Activated CD8-positive, alpha-beta memory T cell treated with anti-CD3 and anti-CD28 coated beads for 48 hours (primary cell): ENCODE results near the gene CACNA2D3.
"Not testable (repeated sequence)": the region's sequence is repeated elsewhere in the genome, so short reads cannot be mapped to it uniquely, and the experiment has no call there.

Experiments used
- DNase-seq, 3 experiments: peaks; one replicate each; pipeline ENCODE4 v3.0.0-alpha.2; 2020; ENCODE audit warnings: low read depth in 2 of 3, low spot score in 2 of 3

CACNA2D3 gene

DNA sequence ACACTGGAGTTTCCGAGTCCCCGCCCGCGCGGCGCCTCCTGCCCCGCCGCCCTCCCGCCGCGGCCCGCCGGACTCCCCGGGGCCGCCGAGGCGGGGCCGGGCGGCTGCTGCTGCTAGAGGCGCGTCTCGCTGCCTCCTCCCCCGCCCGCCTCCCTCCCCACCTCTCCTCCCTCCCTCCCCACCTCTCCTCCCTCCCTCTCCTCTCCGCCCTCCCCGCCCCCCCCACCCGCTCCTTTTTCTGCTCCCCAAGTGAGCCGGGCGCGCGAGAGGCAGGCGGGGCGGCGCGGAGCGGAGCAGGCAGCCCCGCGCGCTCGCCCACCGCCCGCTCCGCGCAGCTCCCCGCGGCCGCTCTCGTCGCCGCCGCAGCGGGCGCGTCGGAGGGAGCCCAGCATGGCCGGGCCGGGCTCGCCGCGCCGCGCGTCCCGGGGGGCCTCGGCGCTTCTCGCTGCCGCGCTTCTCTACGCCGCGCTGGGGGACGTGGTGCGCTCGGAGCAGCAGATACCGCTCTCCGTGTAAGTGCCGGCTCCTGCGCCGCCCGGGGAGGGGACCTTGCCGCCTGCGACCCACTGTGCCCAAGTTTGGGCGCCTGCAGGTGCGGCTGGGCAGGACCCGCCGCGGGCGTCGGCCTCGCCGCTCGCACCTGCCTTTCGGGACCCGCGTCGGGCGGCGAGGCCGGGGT is at the start of gene CACNA2D3:
Gene CACNA2D3 (plus strand): TSS at position 229 of the 679 bp plus-strand sequence.
- DNase-seq = no peak

DNA sequence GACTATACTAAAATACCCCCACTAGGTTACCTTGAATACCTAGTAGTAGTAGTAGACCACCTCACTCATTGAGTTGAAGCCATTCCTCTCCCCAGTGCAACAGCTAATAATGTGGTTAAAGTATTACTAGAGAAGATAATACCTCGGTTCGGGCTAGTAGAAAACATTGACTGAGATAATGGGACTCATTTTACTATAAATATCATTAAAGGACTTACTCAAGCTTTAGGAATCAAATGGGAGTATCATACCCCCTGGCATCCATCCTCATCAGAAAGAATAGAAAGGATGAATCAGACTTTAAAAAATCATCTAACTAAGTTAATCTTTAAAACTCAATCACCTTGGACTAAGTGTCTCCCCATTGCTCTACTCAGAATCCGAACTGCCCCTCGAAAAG is 49.0 kb upstream of the CACNA2D3 start:
- no peak for DNase-seq

DNA sequence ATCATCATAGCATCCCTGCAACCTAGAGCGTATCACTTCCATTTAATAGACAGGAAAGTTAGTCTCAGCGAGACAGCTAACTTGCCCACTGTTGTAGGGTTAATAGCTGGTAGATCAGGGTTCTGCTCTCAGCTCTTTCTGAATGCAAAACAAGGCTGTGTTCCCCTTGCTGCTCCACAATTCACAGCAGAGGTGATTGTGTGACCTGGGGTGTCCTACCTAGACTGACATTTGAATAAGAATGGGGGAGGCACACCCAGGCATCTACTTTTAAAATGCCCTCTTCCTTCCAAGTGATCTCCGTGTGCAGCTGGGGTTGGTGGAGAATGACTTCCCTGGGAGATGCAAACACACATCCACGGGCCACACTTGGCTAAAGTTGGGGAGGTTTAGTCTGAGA is 43.0 kb upstream of the CACNA2D3 start:
- DNase-seq = no peak

DNA sequence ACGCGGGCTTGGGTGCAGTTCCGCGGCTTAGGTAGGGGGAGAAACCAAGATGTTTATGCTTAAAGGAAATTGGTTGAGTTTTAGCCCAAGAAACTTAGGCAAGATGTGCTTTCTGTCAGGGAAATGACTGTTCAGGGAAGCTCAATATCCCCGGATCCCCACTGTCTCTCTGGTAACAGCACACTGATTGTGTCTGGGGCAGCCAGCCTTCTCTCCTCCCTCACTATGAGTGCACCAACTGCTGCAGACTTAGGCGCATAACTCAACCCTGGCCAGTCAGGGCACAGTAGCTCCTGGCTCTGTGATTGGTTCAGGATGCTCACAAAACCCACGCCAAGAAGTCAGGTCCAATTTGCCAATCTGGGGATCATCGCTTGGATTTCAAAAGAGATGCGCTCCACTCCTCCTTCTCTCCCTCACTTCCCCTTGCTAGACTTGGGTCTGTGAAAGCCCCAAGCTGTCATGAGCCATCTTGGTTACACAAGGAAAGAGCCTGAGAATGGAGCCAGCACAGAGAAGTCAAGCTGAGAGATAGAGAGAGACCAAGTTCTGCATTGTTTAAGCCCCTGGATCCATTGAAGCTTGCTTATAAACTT is 42.5 kb upstream of the CACNA2D3 start:
- DNase-seq = no peak

DNA sequence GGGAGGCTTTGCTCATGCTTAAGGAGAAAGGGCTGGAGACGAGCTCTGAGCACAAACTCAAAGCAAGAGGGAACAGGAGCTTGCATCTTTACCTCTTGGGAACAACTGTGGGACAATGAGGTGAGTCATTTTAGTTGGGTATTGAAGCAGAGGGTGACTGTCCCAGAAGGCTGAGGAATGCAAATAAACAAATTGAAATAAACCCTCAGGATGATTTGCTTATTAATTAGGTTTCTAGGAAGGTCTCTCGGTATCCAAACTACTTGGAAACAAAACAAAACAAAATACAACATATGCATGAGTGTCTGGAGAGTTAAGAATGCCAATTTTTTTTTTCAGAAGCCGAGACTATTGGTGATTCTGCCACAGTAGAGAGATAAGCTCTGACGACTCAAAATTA is 38.4 kb upstream of the CACNA2D3 start:
- no peak for DNase-seq

DNA sequence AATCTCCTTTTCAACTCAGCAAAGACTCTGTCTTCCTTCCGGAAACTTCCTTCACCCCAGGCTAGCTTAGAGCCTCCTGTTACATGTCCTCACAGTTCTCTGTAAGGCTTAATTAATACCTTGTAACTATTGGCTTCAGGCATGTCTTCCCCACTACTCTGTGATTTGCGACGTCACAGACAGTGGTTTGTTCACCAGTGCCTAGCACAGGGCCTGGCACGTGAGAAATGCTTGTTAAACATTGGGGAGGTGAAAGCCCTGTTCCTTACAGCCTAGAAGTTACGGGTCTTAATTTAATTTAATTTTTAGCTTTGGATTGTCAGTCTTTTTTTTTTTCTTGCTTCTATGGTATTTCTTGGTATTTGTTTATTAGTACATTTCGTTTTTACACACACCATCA is 36.4 kb upstream of the CACNA2D3 start:
- DNase-seq = no peak

DNA sequence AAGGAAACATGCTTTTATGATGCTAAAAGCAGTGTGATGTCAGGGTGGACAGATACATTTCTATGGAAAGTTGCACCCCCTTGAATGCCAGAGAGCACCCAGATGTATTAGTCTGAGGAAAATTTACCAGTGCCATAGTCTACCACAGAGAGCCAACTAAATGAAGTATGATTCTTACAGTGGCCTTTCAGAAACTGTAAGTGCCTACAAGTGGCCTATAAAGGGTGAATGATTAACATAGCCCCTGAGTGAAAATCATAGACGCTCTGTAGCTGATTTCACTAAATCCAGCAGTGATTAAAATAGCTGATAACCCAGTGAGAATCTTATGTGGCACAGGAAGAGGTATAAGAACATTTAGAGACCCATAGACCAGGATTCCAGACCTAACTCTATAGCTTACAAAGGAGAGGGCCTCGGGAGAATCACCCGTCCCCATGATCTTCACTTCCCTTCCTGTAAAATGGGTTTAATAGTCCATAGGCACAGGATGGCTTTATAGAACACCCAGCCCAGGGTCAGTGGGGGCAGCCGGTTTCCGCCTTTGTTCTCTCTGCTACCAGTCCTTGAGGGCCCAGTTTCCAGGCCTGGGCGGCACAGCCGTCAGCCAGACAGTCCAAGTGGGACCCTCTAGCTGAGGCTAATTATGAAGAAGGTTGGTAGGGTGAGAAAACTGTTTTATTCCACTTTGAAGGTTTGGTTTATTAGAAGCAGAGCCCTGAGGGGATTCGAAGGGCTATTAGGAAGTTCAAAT is 35.5 kb upstream of the CACNA2D3 start:
- no peak for DNase-seq

DNA sequence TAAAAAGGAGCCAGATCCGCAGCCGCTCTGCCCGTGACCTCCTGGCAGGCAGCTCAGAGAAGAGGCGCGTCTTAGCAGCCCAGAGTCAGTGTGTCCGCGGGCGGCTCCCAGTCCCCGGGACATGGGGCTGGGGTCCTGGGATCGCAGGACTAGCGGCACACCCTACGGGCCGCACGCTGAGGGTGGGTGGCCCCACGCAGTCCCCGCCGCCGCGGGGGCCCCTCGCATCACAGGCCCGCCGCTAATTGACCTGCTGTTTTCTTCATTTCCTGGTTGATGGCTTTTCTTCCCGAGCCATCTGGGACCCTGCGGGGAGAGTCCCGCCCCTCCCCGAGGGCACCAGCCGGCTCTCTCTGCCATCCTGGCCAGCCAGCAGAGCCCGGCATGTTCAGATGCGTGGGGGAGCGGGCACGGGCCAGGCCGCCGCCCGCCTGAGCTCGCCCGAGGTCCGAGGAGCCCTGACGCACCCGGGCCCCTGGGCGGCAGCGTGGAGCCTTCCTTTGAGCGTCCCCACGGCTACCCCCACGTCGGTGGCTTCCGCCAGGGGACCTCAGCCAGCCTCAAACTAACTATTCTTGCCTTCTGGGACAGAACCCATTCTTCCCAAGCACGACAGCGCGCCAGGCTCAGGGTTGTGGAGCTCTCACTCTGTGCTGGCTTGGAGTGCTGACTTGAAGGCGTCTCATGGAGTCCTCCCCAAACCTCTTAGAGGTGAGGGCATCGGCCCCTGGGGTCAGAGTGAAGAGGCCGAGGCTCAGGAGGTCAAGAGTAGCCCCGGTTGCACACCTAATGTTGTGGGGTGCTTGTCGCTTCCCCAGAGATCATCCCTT is 34.6 kb upstream of the CACNA2D3 start:
- no peak for DNase-seq

DNA sequence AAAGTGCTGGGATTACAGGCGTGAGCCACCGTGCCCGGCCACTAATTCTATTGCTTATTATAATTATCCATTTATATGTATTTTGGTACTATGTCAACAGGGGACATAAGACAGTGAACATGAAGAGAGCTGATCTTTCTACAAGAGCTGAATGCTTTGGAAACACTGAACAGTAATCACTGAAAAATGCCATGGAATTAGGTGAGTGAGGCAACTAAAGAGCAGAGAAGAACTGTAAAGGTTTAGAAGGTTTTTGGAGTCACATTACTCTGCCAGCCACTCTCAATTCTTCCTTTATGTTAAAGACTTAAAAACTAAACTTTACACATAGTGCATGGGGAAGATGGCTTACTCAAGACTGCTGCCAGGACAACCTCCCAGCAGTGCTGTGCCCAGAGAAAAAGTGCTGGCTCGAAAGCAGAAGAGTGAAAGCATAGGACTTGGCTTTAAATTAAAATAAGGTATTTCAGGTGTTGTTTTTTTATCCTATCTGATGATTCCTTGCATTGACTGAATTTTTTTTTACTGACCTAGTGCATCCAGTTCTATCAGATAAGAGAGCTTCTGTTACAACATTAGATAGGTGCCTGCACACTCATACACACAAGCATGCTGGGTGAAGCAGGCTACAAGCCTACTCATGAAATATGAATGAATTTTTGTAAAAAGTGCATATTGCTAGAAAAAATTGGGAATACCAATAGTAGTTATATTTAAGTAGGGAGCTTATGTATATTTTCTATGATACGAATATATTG is 28.7 kb upstream of the CACNA2D3 start:
- no peak for DNase-seq

DNA sequence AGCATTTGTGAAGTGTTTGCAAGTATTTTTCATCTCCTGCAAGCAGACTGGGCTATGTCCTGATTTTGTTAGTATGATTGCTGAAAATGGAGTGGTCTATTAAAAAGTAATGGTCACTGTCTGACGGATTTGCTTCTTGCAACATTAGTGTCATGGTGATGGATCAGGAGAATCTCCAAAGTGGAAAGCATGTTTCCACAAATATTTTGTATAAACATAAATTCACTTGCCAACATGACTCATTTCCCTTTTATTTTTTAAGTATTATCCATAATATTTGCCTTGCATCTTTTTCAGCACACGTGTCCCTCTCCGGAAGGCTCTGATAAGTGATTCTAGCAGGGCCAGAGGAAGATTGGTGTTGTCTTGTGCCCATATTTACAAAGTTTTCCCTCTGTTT is 27.4 kb upstream of the CACNA2D3 start:
- DNase-seq = no peak

DNA sequence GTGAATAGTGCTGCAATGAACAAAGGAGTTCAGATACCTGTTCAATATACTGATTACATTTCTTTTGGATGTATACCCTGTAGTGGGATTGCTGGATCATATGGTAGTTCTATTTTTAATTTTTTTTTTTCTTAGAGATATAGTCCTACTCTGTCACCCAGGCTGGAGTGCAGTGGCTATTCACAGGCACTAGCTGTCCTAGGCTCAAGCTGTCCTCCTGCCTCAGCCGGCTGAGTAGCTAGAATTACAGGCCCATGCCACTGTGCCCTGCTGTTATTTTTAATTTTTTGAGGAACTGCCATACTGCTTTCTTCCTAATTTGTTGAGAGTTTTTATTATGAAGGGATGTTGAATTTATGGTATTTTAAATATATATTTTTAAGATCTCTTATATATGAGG is 23.0 kb upstream of the CACNA2D3 start:
- no peak for DNase-seq

DNA sequence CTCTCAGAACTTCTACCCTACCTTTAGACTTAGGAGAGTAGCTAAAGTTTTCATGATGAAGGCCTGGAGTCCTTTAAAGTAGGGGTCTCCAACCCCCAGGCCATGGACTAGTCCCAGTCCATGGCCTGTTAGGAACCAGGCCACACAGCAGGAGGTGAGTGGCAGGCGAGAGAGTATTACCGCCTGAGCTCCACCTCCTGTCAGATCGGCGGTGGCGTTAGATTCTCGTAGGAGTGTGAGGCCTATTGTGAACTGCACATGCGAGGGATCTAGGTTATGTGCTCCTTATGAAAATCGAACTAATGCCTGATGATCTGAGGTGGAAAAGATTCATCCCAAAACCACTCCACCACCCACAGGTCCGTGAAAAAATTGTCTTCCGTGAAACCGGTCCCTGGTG is 18.3 kb upstream of the CACNA2D3 start:
- DNase-seq = no peak

DNA sequence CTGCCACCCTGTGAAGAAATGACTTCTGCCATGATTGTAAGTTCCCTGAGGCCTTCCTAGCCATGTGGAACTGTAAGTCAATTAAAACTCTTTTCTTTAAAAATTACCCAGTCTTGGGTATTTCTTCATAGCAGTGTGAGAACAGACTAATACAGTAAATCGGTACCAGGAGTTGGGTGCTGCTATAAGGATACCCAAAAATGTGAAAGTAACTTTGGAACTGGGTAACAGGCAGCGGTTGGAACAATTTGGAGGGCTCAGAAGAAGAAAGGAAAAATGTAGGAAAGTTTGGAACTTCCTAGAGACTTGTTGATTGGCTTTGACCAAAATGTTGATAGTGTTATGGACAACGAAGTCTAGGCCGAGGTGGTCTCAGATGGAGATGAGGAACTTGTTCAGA is 6.2 kb upstream of the CACNA2D3 start:
- not testable (repeated sequence) for DNase-seq

DNA sequence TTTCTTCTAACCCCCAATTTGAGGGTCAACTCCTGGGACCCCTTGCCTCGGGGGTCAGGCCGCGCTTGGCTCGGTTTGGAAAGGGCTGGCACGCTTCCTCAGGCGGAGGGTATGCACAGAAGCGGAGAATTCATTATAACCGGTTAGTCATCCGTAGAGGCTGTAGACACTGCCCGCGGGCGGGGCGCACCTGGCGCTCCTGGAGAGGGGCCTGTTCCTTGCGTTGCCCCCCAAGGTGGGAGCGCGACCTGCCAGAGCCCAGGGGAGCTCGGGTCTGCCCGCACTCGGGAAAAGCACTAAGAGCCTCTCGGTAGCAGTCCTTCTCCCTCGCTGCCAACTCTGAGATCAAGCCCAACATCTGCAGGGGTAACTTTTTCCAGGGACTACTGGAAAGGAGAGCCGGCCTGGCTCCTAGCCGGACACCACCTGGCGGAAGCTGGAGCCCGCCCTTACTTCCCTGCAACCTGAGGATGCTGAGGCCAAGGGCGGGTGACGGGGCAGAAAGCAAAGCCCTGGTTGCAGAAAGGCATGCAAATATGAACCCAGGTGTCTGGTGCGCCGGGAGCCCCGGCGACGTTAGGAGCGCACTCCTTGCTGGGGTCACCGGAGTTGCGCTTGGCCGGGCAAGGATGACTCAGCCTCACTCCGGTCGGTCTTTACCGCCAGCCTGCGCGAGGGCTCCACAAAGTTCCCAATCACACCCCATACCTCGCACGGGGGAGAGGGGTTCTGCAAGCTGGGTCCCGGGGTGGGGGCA is 1.5 kb upstream of the CACNA2D3 start:
- DNase-seq = no peak

DNA sequence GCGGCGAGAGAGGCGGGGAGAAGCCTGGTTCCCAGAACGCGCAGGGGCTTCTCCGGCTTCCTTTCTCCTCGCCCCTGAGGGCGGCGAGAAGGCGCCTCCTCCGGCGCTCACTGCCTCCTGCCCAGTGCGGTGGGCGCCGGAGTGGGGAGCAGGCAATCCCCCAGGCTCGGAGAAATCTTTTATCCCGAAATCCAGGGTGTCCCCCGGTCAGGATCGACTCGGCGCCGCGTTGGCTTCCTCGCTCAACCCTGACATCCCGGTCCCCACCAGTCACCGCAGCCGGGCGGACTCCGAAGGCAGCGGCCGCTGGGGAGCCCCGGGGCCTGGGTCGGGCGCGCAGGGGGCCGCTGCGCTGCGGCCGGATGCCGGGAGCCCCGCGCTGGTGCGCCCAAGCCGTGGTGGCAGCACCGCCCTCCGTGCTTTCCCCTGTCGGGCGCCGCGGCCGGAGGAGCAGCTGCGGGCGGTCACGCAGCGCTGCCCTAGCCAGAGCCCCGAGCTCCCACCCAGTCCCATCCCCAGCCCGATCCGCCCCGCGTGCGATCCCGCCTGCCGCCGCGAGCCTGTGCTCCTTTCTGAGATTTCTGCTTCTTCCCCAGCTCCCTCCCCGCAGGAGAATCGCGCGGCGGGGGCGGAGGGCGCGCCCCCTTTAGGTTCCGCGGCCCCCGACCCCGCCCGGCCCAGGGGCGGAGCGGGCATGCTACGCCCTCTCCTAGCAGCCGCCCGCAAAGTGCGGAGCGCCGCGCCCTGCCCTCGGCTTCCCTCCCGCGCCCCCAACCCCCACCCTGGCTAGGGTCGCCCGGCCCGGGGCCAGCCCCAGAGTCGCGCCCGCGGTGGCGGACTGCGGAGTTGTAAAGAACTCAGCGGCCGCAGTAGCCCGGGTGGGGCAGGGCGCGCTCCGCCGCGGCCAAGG is 683 bp upstream of the CACNA2D3 start:
- no peak for DNase-seq

DNA sequence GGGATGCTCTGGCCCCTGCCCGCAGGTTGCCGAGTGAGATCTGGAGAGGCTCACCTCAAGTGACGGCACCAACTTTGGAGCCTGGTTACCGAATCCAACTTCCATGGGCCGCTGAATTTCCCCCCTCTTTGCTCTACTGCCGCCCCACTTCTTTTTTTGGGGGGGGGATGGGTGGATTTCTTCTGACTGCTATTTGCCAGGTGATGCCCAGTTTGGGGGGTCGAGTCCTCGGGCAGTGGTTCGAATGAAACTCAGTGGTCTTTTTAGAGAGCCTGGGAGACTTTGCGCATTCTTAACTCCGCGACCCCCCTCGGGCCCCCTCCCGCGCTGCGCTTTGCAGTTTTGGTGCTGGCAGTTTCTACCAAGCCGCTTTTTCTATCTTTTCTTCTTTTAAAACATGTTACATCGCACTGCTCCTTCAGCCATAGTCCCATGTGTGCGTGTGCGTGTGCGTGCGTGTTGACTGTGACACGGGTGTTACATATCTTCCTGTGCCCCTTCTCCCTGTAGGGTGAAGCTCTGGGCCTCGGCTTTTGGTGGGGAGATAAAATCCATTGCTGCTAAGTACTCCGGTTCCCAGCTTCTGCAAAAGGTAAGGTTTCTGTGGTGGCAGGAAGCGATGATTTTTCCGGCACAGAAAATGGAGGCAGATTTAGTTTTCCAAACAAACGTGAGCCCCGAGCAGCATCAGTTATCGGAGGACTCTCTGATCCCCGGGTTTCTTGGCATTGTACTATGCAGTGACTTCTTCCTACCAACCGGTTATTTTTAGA is 837 bp downstream of the CACNA2D3 start:
- DNase-seq = no peak

DNA sequence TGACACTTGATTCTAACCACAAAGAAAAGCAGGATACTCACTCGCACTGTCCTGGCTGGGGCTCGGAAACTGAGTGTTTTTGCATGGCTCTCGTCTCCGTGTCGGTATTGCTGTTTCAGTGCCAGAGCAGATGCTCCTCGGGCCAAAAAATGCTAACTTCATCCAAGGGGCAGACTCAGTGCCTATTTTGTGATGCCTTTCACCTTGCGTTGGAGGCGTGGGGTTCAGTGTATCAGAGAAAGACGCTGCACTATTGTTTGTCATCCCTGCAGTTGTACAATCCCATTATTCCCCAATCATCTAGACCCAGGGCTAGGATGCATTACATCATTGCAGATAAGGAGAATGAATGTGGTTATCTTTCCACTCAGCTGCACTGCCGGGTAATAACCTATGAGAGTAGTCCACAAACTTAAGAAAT is 1.4 kb downstream of the CACNA2D3 start:
- DNase-seq = no peak

DNA sequence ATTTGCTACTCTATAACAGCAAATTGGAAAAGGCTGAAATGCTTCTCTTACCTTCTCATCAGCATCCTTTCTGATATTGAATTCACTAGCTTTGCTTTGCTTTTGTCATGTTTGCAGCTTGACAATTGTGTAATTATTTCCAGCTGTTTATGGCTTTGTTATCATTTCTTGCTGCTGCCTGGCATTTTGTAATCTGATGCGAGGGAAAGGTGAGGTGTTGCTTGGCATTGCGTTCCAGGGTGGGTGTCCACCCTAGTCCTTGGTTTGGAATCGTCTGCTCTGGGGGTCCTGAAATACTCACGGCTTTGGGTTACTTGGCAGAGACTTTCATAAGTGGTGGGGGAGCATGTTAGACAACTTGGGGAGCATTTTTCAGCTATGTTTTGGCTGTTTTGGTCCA is 2.9 kb downstream of the CACNA2D3 start:
- DNase-seq = no peak
